K562 (cell line): ENCODE data around the gene HAUS5.

Source experiments
- ATF1 ChIP-seq, 2 experiments: fragments of 450-650 bp in 1 of 2; IDR thresholded peaks; 2 replicates each; pipeline ENCODE4 v1.6.1; 2016; ENCODE audit warnings: missing compliant biosample characterization in 1 of 2, missing genetic modification characterization in 1 of 2
- EHMT2 ChIP-seq: fragments of 450-650 bp; IDR thresholded peaks from 2 replicates; pipeline ENCODE4 v1.6.1; 2018; ENCODE audit warnings: antibody characterized with exemption
- NFIX ChIP-seq: fragments of 250-450 bp; sonication (Bioruptor Pico); IDR thresholded peaks from 2 replicates; pipeline ENCODE4 v1.4.0; 2020; ENCODE audit warnings: low read depth, mild to moderate bottlenecking, moderate library complexity
- ZBTB33 ChIP-seq: sonication (generic); formaldehyde crosslinking; IDR thresholded peaks from 2 replicates; pipeline ENCODE4 v1.8.1; 2023; ENCODE audit warnings: mild to moderate bottlenecking, missing genetic modification reagents
- ZNF121 ChIP-seq: sonication (generic); formaldehyde crosslinking; conservative IDR thresholded peaks from 2 replicates; pipeline ENCODE4 v1.8.0; 2022; ENCODE audit warnings: missing genetic modification reagents

DNA sequence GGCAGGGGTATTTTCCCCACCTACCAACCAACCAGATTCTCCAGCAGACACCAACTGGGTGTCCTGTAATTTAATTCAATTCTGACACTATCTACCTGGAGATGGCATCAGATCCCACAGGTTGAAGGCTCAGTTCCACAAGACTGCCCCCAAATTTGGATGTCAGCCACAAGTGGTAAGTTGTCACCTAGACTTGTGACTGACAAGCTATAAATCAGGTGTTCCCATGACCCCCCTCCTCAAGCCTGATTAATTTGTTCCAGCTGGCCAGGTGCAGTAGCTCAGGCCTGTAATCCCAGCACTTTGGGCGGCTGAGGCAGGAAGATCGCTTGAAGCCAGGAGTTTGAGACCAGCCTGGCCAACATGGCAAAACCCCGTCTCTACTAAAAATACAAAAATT is 10.6 kb upstream of the HAUS5 start:
- TF ChIP-seq ATF1 (CRISPR knock-in tag; IDR thresholded peaks at IDR 0.05) (no peak), ATF1 (tag; IDR thresholded peaks at IDR 0.05) (no peak), ZBTB33 (CRISPR knock-in tag) (no peak), NFIX (CRISPR knock-in tag) (no peak), ZNF121 (CRISPR knock-in tag) (no peak), EHMT2 (no peak)
